Measurements from ENCODE around the gene RBM15B. TPM values are rescaled to one million over a fixed set of nuclear protein-coding genes. Genes with fewer than 3 reads are reported as not detected.

Gene RBM15B
- total RNA-seq, 4 donors from 2014 or later: 19.1 to 69.9 (median 28.0) TPM

- H3K27me3 ChIP-seq: no peaks in the 10 kb centered on the region
- no peaks in the 10 kb centered on the region for H3K9me3 ChIP-seq
- TF ChIP-seq CTCF (IDR thresholded peaks at IDR 0.05) (no peak), POLR2A (IDR thresholded peaks at IDR 0.05) (no peak), POLR2AphosphoS5 (IDR thresholded peaks at IDR 0.05) (no peak), EP300 (IDR thresholded peaks at IDR 0.05; ENCODE audit: low read depth) (no peak)
- no peaks in the 10 kb centered on the region for H3K36me3 ChIP-seq
- intact Hi-C loops (cut with DNase I; ENCODE audit: low total_unique reads) (loop anchor here (5.0 kb wide), 1 partner anchor 763 kb away; the partner anchor contains the start of gene MAPKAPK3), in situ Hi-C loops (cut with MboI; ENCODE audit: low pct_ligation_motif_present in 1 of 4, low pct_unique_long_range_greater_than_20kb in 1 of 4, low sequenced_read_pairs in 3 of 4) (loop anchor here (10.0 to 25.0 kb wide), 5 partner anchors 282 to 768 kb away; partner anchors contain the start of genes CISH (in 2 of the 4), MAPKAPK3 (in 2 of the 4) and TEX264 (in 1 of the 4))
- DNase-seq: no peak
- no peak overlapping the region for H3K4me3 ChIP-seq
- peaks cover 0 to 10% (median 7%) of the 10 kb centered on the region in 4 donors for H3K4me1 ChIP-seq
- H3K27ac ChIP-seq: no peak overlapping the region
- 75% methylated on average over 8 of the region's 8 CpGs; no CpG with 5 or more reads in 1 of the 2 donors for WGBS, 2 donors (ENCODE audit: low coverage in 1 of 2)
Observed at GRCh38 chr3:51379746-51380455, 11.2 kb upstream of the RBM15B start.

GRCh38 chr3:51380601-51381332 is 10.3 kb upstream of the RBM15B start:
- WGBS, 2 donors (ENCODE audit: low coverage in 1 of 2): 80 to 85% methylated on average over 1 to 15 of the region's 15 CpGs
- TF ChIP-seq POLR2AphosphoS5 (IDR thresholded peaks at IDR 0.05): no peak
- TF ChIP-seq EP300 (IDR thresholded peaks at IDR 0.05; ENCODE audit: low read depth): no peak
- no peak for TF ChIP-seq CTCF (IDR thresholded peaks at IDR 0.05)
- no peak for TF ChIP-seq POLR2A (IDR thresholded peaks at IDR 0.05)
- DNase-seq: no peak
- Histone ChIP-seq H3K27ac (no peak overlapping the region), H3K4me1 (peaks cover 0 to 13% (median 10%) of the 10 kb centered on the region in 4 donors), H3K36me3 (no peaks in the 10 kb centered on the region), H3K9me3 (no peaks in the 10 kb centered on the region), H3K27me3 (no peaks in the 10 kb centered on the region), H3K4me3 (no peak overlapping the region)
- intact Hi-C loops (cut with DNase I; ENCODE audit: low total_unique reads): no loop called here
- in situ Hi-C loops (cut with MboI; ENCODE audit: low pct_ligation_motif_present in 1 of 4, low pct_unique_long_range_greater_than_20kb in 1 of 4, low sequenced_read_pairs in 3 of 4): loop anchor here (25.0 kb wide), 3 partner anchors 282 to 768 kb away; partner anchors contain the start of genes CISH (in 2 of the 4), MAPKAPK3 (in 2 of the 4) and TEX264 (in 1 of the 4)

GRCh38 chr3:51381333-51381705 is 9.8 kb upstream of the RBM15B start:
- intact Hi-C loops (cut with DNase I; ENCODE audit: low total_unique reads) (no loop called here), in situ Hi-C loops (cut with MboI; ENCODE audit: low pct_ligation_motif_present in 1 of 4, low pct_unique_long_range_greater_than_20kb in 1 of 4, low sequenced_read_pairs in 3 of 4) (loop anchor here (25.0 kb wide), 3 partner anchors 281 to 769 kb away; partner anchors contain the start of genes CISH (in 2 of the 4), MAPKAPK3 (in 2 of the 4) and TEX264 (in 1 of the 4))
- H3K27me3 ChIP-seq: no peaks in the 10 kb centered on the region
- no peaks in the 10 kb centered on the region for H3K9me3 ChIP-seq
- no peak overlapping the region for H3K27ac ChIP-seq
- WGBS, 2 donors (ENCODE audit: low coverage in 1 of 2): 83 to 89% methylated on average over 1 to 18 of the region's 18 CpGs
- H3K4me1 ChIP-seq: peaks cover 2 to 18% (median 15%) of the 10 kb centered on the region in 4 donors
- no peak overlapping the region for H3K4me3 ChIP-seq
- H3K36me3 ChIP-seq: no peaks in the 10 kb centered on the region
- TF ChIP-seq POLR2AphosphoS5 (IDR thresholded peaks at IDR 0.05): no peak
- no peak for TF ChIP-seq POLR2A (IDR thresholded peaks at IDR 0.05)
- no peak for TF ChIP-seq EP300 (IDR thresholded peaks at IDR 0.05; ENCODE audit: low read depth)
- no peak for TF ChIP-seq CTCF (IDR thresholded peaks at IDR 0.05)
- no peak for DNase-seq

Measured in transverse colon (tissue), 4 donors.